Activated T-cell treated with anti-CD3 and anti-CD28 coated beads, Interleukin-2, amount 50 U/mL, for 1 hour (primary cell): ENCODE data around the gene BNIP5.
"Not testable (repeated sequence)": the region's sequence is repeated elsewhere in the genome, so short reads cannot be mapped to it uniquely, and the experiment has no call there.

ENCODE experiments used
- DNase-seq: peaks from one replicate; pipeline ENCODE4 v3.0.0-alpha.2; 2020

The BNIP5 gene

GRCh38 chr6:36364669-36365479 lies 28.2 kb upstream of the BNIP5 start:
- DNase-seq, result no peak

GRCh38 chr6:36364061-36364635 lies 27.5 kb upstream of the BNIP5 start:
- not testable (repeated sequence) for DNase-seq

- DNase-seq, result not testable (repeated sequence)
Observed at GRCh38 chr6:36363371-36363752, 26.7 kb upstream of the BNIP5 start.

GRCh38 chr6:36362551-36363370 lies 26.1 kb upstream of the BNIP5 start:
- no peak for DNase-seq

GRCh38 chr6:36361071-36361470 lies 24.4 kb upstream of the BNIP5 start:
- no peak for DNase-seq

GRCh38 chr6:36360241-36361054 lies 23.8 kb upstream of the BNIP5 start:
- DNase-seq, result peak; percentile 65

GRCh38 chr6:36358226-36358915 lies 21.7 kb upstream of the BNIP5 start:
- DNase-seq, result no peak

- DNase-seq, result no peak
Observed at GRCh38 chr6:36357872-36358225, 21.2 kb upstream of the BNIP5 start.

- no peak for DNase-seq
Observed at GRCh38 chr6:36355819-36356218, 19.1 kb upstream of the BNIP5 start.

- no peak for DNase-seq
Observed at GRCh38 chr6:36353411-36353915, 16.8 kb upstream of the BNIP5 start.

GRCh38 chr6:36352477-36353157 lies 15.9 kb upstream of the BNIP5 start:
- DNase-seq, result no peak

- no peak for DNase-seq
Observed at GRCh38 chr6:36350681-36351571, 14.2 kb upstream of the BNIP5 start.

GRCh38 chr6:36350082-36350481 lies 13.4 kb upstream of the BNIP5 start:
- no peak for DNase-seq

- no peak for DNase-seq
Observed at GRCh38 chr6:36349240-36349639, 12.6 kb upstream of the BNIP5 start.

- no peak for DNase-seq
Observed at GRCh38 chr6:36347621-36348020, 10.9 kb upstream of the BNIP5 start.

GRCh38 chr6:36346486-36347273 lies 10.0 kb upstream of the BNIP5 start:
- no peak for DNase-seq

GRCh38 chr6:36345681-36346466 lies 9.2 kb upstream of the BNIP5 start:
- DNase-seq, result no peak

- DNase-seq, result no peak
Observed at GRCh38 chr6:36343109-36343680, 6.5 kb upstream of the BNIP5 start.
